GM12878 (cell line): ENCODE results near the gene PTPRM. TPM values are rescaled to one million over a fixed set of nuclear protein-coding genes. Genes with fewer than 3 reads are reported as not detected.

ENCODE experiments used
- ATAC-seq: fragments of 200-7000 bp; cut with Tn5 transposase; 3 replicates; pipeline ENCODE4 v1.9.1; 2020; ENCODE audit warnings: mild to moderate bottlenecking, moderate library complexity
- BruUV-seq: library from RNA; stranded (reverse); fragments of 400-500 nt; replicated peaks from 2 replicates; lab custom pipeline; 2021; lab: Mats Ljungman, UMichigan
- CTCF ChIA-PET: fragments of 300-600 bp; sonication (Branson Sonifier 250); formaldehyde crosslinking; extraction: SDS; loops from one replicate; lab custom pipeline; 2021; ENCODE audit warnings: inconsistent platforms; lab: Yijun Ruan, JAX
- POLR2A ChIA-PET: fragments of 350-600 bp; formaldehyde crosslinking; extraction: SDS; loops from one replicate; lab custom pipeline; 2021; ENCODE audit warnings: inconsistent platforms; lab: Charles Lee
- RAD21 ChIA-PET: fragments of 300-600 bp; sonication (Branson Sonifier 250); formaldehyde crosslinking; loops from one replicate; lab custom pipeline; 2023; ENCODE audit warnings: antibody characterized with exemption; ENCODE audit not compliant: unreplicated experiment; lab: Charles Lee
- SMC1A ChIA-PET: fragments of 300-600 bp; sonication (Branson Sonifier 250); formaldehyde crosslinking; loops from one replicate; lab custom pipeline; 2023; ENCODE audit not compliant: unreplicated experiment, uncharacterized antibody; lab: Charles Lee
- DNase-seq: peaks from one replicate; pipeline ENCODE4 v3.0.0-alpha.2; 2011; ENCODE audit warnings: low read depth, low spot score
- FAIRE-seq: peaks from 3 replicates; lab custom pipeline; 2011; peaks lifted over from hg19 to GRCh38; lab: Jason Lieb, UNC
- H2AFZ ChIP-seq: 2 replicates; pipeline ENCODE4 v1.6.0; 2011; ENCODE audit warnings: low read depth, low read length, control low read depth; ENCODE audit not compliant: control insufficient read depth
- H3K27ac ChIP-seq: 2 replicates; pipeline ENCODE4 v1.5.1; 2011; ENCODE audit warnings: control low read depth; ENCODE audit not compliant: control insufficient read depth, insufficient read depth
- H3K27me3 ChIP-seq, 2 experiments: replicated peaks in 1 of 2; 2 replicates each; pipeline versions ENCODE4 v1.6.0 to v1.6.1; 2011; ENCODE audit warnings: low read length in 1 of 2; ENCODE audit not compliant: control insufficient read depth in 2 of 2, insufficient read depth in 2 of 2
- H3K36me3 ChIP-seq, 2 experiments: 2 replicates each; pipeline ENCODE4 v1.5.1; 2011; ENCODE audit warnings: low read length in 1 of 2; ENCODE audit not compliant: control insufficient read depth in 2 of 2, insufficient read depth in 2 of 2
- H3K4me1 ChIP-seq: 2 replicates; pipeline ENCODE4 v1.6.1; 2011; ENCODE audit warnings: mild to moderate bottlenecking, low read length, moderate library complexity, mixed read lengths; ENCODE audit not compliant: control insufficient read depth, insufficient read depth
- H3K4me2 ChIP-seq: 2 replicates; pipeline ENCODE4 v1.6.0; 2011; ENCODE audit warnings: control low read depth; ENCODE audit not compliant: control insufficient read depth, insufficient read depth
- H3K4me3 ChIP-seq: fragments of 200-600 bp; sonication (generic); 2 replicates; pipeline ENCODE4 v1.5.1; 2016
- H3K79me2 ChIP-seq: 2 replicates; pipeline ENCODE4 v1.6.0; 2011; ENCODE audit warnings: low read length; ENCODE audit not compliant: control insufficient read depth, insufficient read depth
- H3K9ac ChIP-seq: 2 replicates; pipeline ENCODE4 v1.8.0; 2011; ENCODE audit warnings: low read length, control low read depth, mixed read lengths; ENCODE audit not compliant: control insufficient read depth, insufficient read depth
- H3K9me3 ChIP-seq: replicated peaks from 3 replicates; pipeline ENCODE4 v1.5.1; 2011; ENCODE audit warnings: mild to moderate bottlenecking, low read length; ENCODE audit not compliant: control insufficient read depth, insufficient read depth
- H4K20me1 ChIP-seq: 2 replicates; pipeline ENCODE4 v1.6.0; 2011; ENCODE audit not compliant: control insufficient read depth, insufficient read depth
- BACH1 ChIP-seq: fragments of 450-650 bp; IDR thresholded peaks from 2 replicates; pipeline ENCODE4 v1.6.1; 2017; ENCODE audit warnings: mild to moderate bottlenecking, borderline replicate concordance
- CBX5 ChIP-seq: sonication (generic); IDR thresholded peaks from 2 replicates; pipeline ENCODE4 v1.6.1; 2016; ENCODE audit warnings: low read depth, moderate library complexity, mild to moderate bottlenecking, inconsistent platforms
- CREB1 ChIP-seq: IDR thresholded peaks from 2 replicates; pipeline ENCODE4 v1.6.1; 2012; ENCODE audit warnings: low read depth, mild to moderate bottlenecking, inconsistent platforms
- EGR1 ChIP-seq, 2 experiments: IDR thresholded peaks; 1 replicate in 1 of 2; 2 replicates in 1 of 2; pipeline ENCODE4 v1.6.1; 2011 to 2012; ENCODE audit warnings: low read depth in 2 of 2, low read length in 2 of 2, borderline replicate concordance in 1 of 2, mild to moderate bottlenecking in 1 of 2, moderate library complexity in 1 of 2
- ESRRA ChIP-seq: IDR thresholded peaks from 2 replicates; pipeline ENCODE4 v1.6.1; 2012; ENCODE audit warnings: mild to moderate bottlenecking, low read length, improper control_type of control experiment
- HDAC2 ChIP-seq: fragments of 200-600 bp; sonication (generic); IDR thresholded peaks from 2 replicates; pipeline ENCODE4 v1.6.1; 2017
- NKRF ChIP-seq: fragments of 450-650 bp; conservative IDR thresholded peaks from 2 replicates; pipeline ENCODE4 v1.6.1; 2017; ENCODE audit warnings: mild to moderate bottlenecking, moderate library complexity
- REST ChIP-seq: IDR thresholded peaks from 2 replicates; pipeline ENCODE4 v1.6.1; 2012; ENCODE audit warnings: mild to moderate bottlenecking, low read depth, low read length
- SMAD1 ChIP-seq: fragments of 450-650 bp; IDR thresholded peaks from 2 replicates; pipeline ENCODE4 v1.6.1; 2018; ENCODE audit warnings: mild to moderate bottlenecking, low read depth; ENCODE audit not compliant: partially characterized antibody
- SREBF1 ChIP-seq: IDR thresholded peaks from 2 replicates; pipeline ENCODE4 v1.6.1; 2012; ENCODE audit warnings: mild to moderate bottlenecking, low read length
- ZNF592 ChIP-seq: fragments of 450-650 bp; IDR thresholded peaks from 2 replicates; pipeline ENCODE4 v1.6.1; 2017; ENCODE audit warnings: mild to moderate bottlenecking, moderate library complexity
- ZNF622 ChIP-seq: fragments of 450-650 bp; IDR thresholded peaks from 2 replicates; pipeline ENCODE4 v1.6.1; 2017; ENCODE audit warnings: mild to moderate bottlenecking, inconsistent platforms
- WGBS: methylation state at CpG from one replicate; pipeline ENCODE4 v1.1.6; 2016; ENCODE audit warnings: low lambda C conversion rate; ENCODE audit not compliant: insufficient replicate concordance, insufficient coverage; ENCODE audit errors: missing lambda C conversion rate; 5-methylcytosine and 5-hydroxymethylcytosine counted together
- in situ Hi-C: fragments of 300-500 bp; cut with MboI; formaldehyde crosslinking; loops from 9 replicates; pipeline ENCODE4 v1.14.3; 2018; ENCODE audit warnings: mixed read lengths
- intact Hi-C: fragments of 100-400 bp; cut with micrococcal nuclease; formaldehyde crosslinking; loops from one replicate; pipeline ENCODE4 v1.14.2; 2022; ENCODE audit not compliant: unreplicated experiment
- polyA plus RNA-seq, 11 experiments: library from polyadenylated mRNA; depleted of rRNA in 4 of 11; unstranded in 6 of 11; stranded (reverse) in 5 of 11; fragments of >200 nt; fragmentation: Nextera tagmentation in 4 of 11; fragmentation: Illumina TruSeq in 1 of 11; extraction: Ambion mirVana in 4 of 11; extraction: Trizol in 1 of 11; gene quantifications; 1 replicate in 1 of 11; 2 replicates in 10 of 11; pipeline versions ENCODE4 v1.2.1 to v1.2.3, GENCODE V29; 2011 to 2016; ENCODE audit warnings: inconsistent platforms in 2 of 11, missing spikeins in 2 of 11, low read depth in 1 of 11
- total RNA-seq, 4 experiments: library from RNA; depleted of rRNA in 3 of 4; stranded (reverse); fragments of >200 nt in 3 of 4; fragmentation: Illumina TruSeq in 1 of 4; extraction: Trizol in 1 of 4; gene quantifications; 2 replicates each; pipeline versions ENCODE4 v1.2.1 to v1.2.3, GENCODE V29; 2013 to 2021
- TF ChIP-seq, protein P1 (sequence below): IDR thresholded peaks from 2 replicates; pipeline ENCODE4 v1.6.1; 2011; ENCODE audit warnings: borderline replicate concordance, low read depth, mild to moderate bottlenecking, moderate library complexity, mixed read lengths, low read length; ENCODE audit not compliant: insufficient read depth; ENCODE audit errors: extremely low read length
- TF ChIP-seq, protein P2 (sequence below): IDR thresholded peaks from 2 replicates; pipeline ENCODE4 v1.6.1; 2012; ENCODE audit warnings: low read depth, low read length, improper control_type of control experiment

The PTPRM gene
- total and polyA plus RNA-seq, 10 of the 15 experiments (the other 5 are each of a cell fraction or from before 2014, with no cell fraction given), result 0.07 to 22.6 (median 0.60) TPM

GRCh38 chr18:8117006-8117371 lies 549.9 kb downstream of the PTPRM start:
- Histone ChIP-seq H3K4me3 (no peak overlapping the region; the same call in 1 of the 2 replicates), H3K79me2 (no peaks in the 10 kb centered on the region), H4K20me1 (no peaks in the 10 kb centered on the region), H3K9ac (no peak overlapping the region), H3K27ac (no peak overlapping the region), H3K27me3 (no peaks in the 10 kb centered on the region), H2AFZ (no peak overlapping the region), H3K4me1 (no peaks in the 10 kb centered on the region), H3K36me3 (no peaks in the 10 kb centered on the region), H3K9me3 (no peaks in the 10 kb centered on the region), H3K4me2 (no peak overlapping the region)
- BruUV-seq, result no TSS peak
- ATAC-seq, result no peak
- POLR2A ChIA-PET, result no interaction called here
- RAD21 ChIA-PET, result no interaction called here
- CTCF ChIA-PET, result no interaction called here
- in situ Hi-C loops, result no loop called here
- WGBS, result 50% methylated on average over 2 of the region's 2 CpGs
- SMC1A ChIA-PET, result interaction anchor here (0.6 kb wide), 1 partner anchor 36 kb away, joined by 3 read pairs; no protein-coding TSS in a partner anchor
- FAIRE-seq, result no peak
- intact Hi-C loops, result no loop called here
- no peak for DNase-seq
- TF ChIP-seq ZNF622 (no peak), ESRRA (no peak), CBX5 (no peak), BACH1 (no peak), SREBF1 (no peak), HDAC2 (no peak), NKRF (no peak), REST (no peak), SMAD1 (no peak), ZNF592 (no peak), EGR1 (IDR thresholded peaks at IDR 0.05; ENCODE audit: borderline replicate concordance in 1 of 2, low read depth in 2 of 2, low read length in 2 of 2) (no peak), CREB1 (no peak)
- TF ChIP-seq, protein P1, sequence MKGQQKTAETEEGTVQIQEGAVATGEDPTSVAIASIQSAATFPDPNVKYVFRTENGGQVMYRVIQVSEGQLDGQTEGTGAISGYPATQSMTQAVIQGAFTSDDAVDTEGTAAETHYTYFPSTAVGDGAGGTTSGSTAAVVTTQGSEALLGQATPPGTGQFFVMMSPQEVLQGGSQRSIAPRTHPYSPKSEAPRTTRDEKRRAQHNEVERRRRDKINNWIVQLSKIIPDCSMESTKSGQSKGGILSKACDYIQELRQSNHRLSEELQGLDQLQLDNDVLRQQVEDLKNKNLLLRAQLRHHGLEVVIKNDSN, result no peak
- TF ChIP-seq, protein P2, sequence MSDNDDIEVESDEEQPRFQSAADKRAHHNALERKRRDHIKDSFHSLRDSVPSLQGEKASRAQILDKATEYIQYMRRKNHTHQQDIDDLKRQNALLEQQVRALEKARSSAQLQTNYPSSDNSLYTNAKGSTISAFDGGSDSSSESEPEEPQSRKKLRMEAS, result no peak
